Lower leg skin (tissue), 4 donors: Measurements from ENCODE around the gene CORO1C. TPM values are rescaled to one million over a fixed set of nuclear protein-coding genes. Genes with fewer than 3 reads are reported as not detected.
"Not testable (repeated sequence)": the region's sequence is repeated elsewhere in the genome, so short reads cannot be mapped to it uniquely, and the experiment has no call there.

Experiments
- DNase-seq, 2 donors: peaks; one replicate each; pipeline ENCODE4 v3.0.0-alpha.2; 2019; ENCODE audit warnings: low spot score in 2 of 2
- H3K4me3 ChIP-seq: fragments of 200-600 bp; sonication (generic); 2 replicates; pipeline ENCODE4 v1.5.1; 2017; ENCODE audit warnings: mild to moderate bottlenecking, low read depth; ENCODE audit not compliant: poor library complexity, severe bottlenecking
- POLR2A ChIP-seq, 2 donors: fragments of 450-650 bp; IDR thresholded peaks; one replicate each; pipeline ENCODE4 v1.6.1; 2016 to 2017; ENCODE audit warnings: antibody characterized with exemption in 2 of 2, mild to moderate bottlenecking in 1 of 2, moderate library complexity in 1 of 2
- WGBS, 2 donors: methylation state at CpG; one replicate each; pipeline ENCODE4 v1.1.5; 2018; 5-methylcytosine and 5-hydroxymethylcytosine counted together
- intact Hi-C: fragments of 100-400 bp; cut with DNase I; formaldehyde crosslinking; loops from one replicate; pipeline ENCODE4 v1.15.0; 2023; ENCODE audit warnings: low total_unique reads
- total RNA-seq, 4 donors: library from RNA; depleted of rRNA; stranded (reverse); fragments of >200 nt; gene quantifications; one replicate each; pipeline ENCODE4 v1.1.0, GENCODE V29; 2016
- TF ChIP-seq, protein P1 (sequence below), 3 donors: fragments of 450-650 bp; IDR thresholded peaks; one replicate each; pipeline ENCODE4 v1.5.1; 2016; ENCODE audit warnings: antibody characterized with exemption in 3 of 3, mild to moderate bottlenecking in 3 of 3, moderate library complexity in 2 of 3

Gene CORO1C
- total RNA-seq, 4 donors from 2014 or later = 86.5 to 193 (median 146) TPM

DNA sequence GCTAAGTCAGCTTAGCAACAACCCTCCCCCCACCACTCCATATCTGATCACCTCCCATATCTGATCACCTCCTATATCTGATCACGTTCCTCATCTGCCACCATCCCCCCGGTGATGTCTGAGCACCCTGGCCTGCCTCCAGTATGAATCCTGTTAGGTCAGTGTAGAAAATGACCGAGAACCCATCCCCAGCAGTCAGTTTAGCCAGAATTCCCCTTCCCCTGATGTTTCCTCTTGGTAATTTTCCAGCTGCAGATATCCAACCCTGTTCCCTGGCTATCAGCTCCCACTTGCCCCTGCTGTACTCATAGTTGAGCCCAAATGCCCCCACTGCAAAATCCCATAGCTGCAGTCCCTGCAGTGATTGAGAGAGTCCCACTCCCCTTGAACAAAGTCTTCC, 110.2 kb downstream of the CORO1C start:
- 73 to 80% methylated on average over 3 of the region's 3 CpGs for whole genome bisulfite sequencing, 2 donors
- DNase-seq = no peak
- intact Hi-C loops = no loop called here
- no peak overlapping the region for H3K4me3 ChIP-seq
- no peak for TF ChIP-seq POLR2A (IDR thresholded peaks at IDR 0.05)
- TF ChIP-seq, protein P1, sequence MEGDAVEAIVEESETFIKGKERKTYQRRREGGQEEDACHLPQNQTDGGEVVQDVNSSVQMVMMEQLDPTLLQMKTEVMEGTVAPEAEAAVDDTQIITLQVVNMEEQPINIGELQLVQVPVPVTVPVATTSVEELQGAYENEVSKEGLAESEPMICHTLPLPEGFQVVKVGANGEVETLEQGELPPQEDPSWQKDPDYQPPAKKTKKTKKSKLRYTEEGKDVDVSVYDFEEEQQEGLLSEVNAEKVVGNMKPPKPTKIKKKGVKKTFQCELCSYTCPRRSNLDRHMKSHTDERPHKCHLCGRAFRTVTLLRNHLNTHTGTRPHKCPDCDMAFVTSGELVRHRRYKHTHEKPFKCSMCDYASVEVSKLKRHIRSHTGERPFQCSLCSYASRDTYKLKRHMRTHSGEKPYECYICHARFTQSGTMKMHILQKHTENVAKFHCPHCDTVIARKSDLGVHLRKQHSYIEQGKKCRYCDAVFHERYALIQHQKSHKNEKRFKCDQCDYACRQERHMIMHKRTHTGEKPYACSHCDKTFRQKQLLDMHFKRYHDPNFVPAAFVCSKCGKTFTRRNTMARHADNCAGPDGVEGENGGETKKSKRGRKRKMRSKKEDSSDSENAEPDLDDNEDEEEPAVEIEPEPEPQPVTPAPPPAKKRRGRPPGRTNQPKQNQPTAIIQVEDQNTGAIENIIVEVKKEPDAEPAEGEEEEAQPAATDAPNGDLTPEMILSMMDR (IDR thresholded peaks at IDR 0.05) = no peak

DNA sequence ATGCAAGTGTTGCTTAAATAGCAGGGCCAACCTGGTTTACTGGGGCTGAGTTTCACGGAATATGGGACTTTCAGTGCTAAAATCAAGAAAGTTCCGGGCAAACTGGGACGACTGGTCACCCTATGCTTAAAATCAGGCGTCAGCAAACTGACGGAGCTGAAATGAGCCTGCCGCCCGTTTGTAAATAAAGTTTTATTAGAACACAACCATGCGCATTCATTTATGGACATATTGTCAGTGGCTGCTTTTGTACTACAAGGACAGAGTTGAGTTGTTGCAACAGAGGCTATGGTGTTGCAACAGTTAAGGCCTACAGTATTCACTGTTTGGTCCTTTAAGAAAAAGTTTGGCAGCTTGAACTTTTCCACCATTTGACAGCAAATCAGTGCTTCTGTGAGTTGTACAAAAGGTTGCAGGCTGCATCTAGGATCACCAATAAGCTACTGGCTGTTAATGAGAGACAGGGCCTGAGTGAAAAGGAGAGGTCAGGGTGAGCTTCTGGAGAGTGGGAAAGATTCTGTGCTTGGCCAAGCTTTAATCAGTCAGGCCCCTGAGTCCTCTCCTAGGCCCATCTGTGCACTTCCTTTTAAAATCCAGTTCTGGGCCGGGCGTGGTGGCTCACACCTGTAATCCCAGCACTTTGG, 111.0 kb downstream of the CORO1C start:
- TF ChIP-seq, protein P1 (IDR thresholded peaks at IDR 0.05) = no peak
- no peak for TF ChIP-seq POLR2A (IDR thresholded peaks at IDR 0.05)
- no peak overlapping the region for H3K4me3 ChIP-seq
- intact Hi-C loops = no loop called here
- WGBS, 2 donors = 94 to 95% methylated on average over 10 of the region's 10 CpGs
- no peak for DNase-seq

GRCh38 chr12:108619369-108620160, 111.8 kb downstream of the CORO1C start:
- no peak for DNase-seq

DNA sequence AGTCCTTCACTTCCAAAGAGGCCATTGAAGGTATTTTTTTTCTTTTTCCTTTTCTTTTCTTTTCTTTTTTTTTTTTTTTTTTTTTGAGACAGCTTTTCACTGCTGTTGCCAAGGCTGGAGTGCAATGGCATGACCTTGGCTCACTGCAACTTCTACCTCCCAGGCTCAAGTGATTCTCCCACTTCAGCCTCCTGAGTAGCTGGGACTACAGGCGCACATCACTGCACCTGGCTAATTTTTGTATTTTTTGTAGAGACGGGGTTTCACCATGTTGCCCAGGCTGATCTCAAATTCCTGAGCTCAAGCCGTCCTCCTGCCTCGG, 112.4 kb downstream of the CORO1C start:
- WGBS, 2 donors = 88 to 94% methylated on average over 4 of the region's 4 CpGs
- intact Hi-C loops, H3K4me3 ChIP-seq, DNase-seq: not testable (repeated sequence)

More at GRCh38 chr12:108619369-108620160, 111.8 kb downstream of the CORO1C start:
- no peak for TF ChIP-seq POLR2A (IDR thresholded peaks at IDR 0.05)
- TF ChIP-seq, protein P1 (IDR thresholded peaks at IDR 0.05) = no peak
- intact Hi-C loops = no loop called here
- WGBS, 2 donors = 63 to 64% methylated on average over 14 of the region's 14 CpGs
- H3K4me3 ChIP-seq = no peak overlapping the region

DNA sequence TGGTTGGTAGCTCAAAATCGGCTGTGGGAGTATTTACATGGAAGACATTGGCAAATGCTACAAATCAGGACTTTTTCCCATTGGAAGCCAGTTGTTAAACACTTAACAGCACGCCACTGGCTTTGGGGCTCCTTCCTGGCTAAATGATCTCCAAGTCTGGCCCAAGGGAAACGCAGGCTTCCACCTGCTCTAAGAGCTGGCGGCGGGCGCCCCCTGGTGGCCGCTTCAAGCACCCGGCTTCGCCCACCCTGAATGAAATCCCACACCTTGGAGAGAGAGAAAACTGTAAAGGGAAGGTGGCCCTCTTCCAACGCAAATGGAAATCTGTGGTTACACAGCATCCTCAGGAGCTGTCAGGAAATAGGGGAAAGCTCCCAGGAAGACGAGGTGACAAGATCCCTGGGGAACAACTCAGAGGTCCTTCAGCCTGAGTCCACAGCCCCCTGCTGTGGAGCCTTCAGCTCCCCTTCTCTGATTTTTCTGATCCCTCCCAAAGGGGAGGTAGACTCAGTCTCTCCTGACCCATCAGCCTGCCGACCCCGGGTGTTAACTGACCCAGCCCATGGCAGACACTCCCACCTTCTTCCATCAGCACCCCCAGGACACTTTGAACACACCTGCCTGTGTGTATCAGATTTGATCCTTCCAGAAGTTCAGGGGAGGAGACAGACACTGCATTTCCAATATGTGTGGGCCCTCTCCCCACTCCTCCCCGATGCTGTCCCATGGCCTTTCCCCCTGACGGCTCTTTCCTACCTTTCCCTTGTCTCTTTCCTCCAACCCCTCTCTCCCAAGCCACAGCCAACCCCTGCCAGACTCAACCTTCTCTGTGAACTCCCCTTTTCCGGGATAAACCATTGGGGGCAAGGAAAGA, 113.0 kb downstream of the CORO1C start:
- 8 to 13% methylated on average over 16 of the region's 16 CpGs for WGBS, 2 donors
- peak; percentile 63 to 96 for DNase-seq
- H3K4me3 ChIP-seq = no peak overlapping the region
- TF ChIP-seq, protein P1 (IDR thresholded peaks at IDR 0.05) = peak in 1 of 3 donors; percentile 62
- TF ChIP-seq POLR2A (IDR thresholded peaks at IDR 0.05) = no peak
- intact Hi-C loops = no loop called here
